ENCODE measurements around the gene FAM167B. TPM values are rescaled to one million over a fixed set of nuclear protein-coding genes. Genes with fewer than 3 reads are reported as not detected.

FAM167B gene
- polyA plus RNA-seq, 1 donor (not counting 4 experiments of a cell fraction or from before 2014, with no cell fraction given), result 0.07 TPM

GRCh38 chr1:32241001-32241763 lies 5.8 kb upstream of the FAM167B start:
- peak overlapping the region; percentile 27 to 77 (median 56) for H3K4me3 ChIP-seq (ENCODE audit: control insufficient read depth in 2 of 3, extremely low read depth in 1 of 3, insufficient read depth in 2 of 3, low read depth in 1 of 3, low read length in 3 of 3)
- no peaks in the 10 kb centered on the region for H3K27me3 ChIP-seq (ENCODE audit: control insufficient read depth, extremely low read depth, insufficient read depth, low read length)
- peak overlapping the region; percentile 14 for H3K27ac ChIP-seq (ENCODE audit: control insufficient read depth, insufficient read depth, low read length)
- no peaks in the 10 kb centered on the region for H4K20me1 ChIP-seq (ENCODE audit: control insufficient read depth, extremely low read depth, insufficient read depth, low read length)
- TF ChIP-seq CTCF (optimal IDR thresholded peaks at IDR 0.05 in 1 of 3, IDR thresholded peaks at IDR 0.05 in 1 of 3, conservative IDR thresholded peaks at IDR 0.05 in 1 of 3; ENCODE audit: extremely low read depth in 1 of 3, insufficient read depth in 2 of 3, low read length in 3 of 3) (peak in 1 of 3 experiments; percentile 12), EZH2 (IDR thresholded peaks at IDR 0.05; ENCODE audit: low read length) (no peak)
- peaks cover 2% of the 10 kb centered on the region for H3K9me1 ChIP-seq (ENCODE audit: control insufficient read depth, extremely low read depth, insufficient read depth, low read length)
- H3K79me2 ChIP-seq (ENCODE audit: control insufficient read depth, insufficient read depth, low read length), result no peaks in the 10 kb centered on the region
- dilution Hi-C loops (cut with MboI; ENCODE audit: extremely low pct_ligation_motif_present, low sequenced_read_pairs), result no loop called here
- no peak for FAIRE-seq
- DNase-seq (ENCODE audit: low read depth, low spot score), result no peak
- H3K9ac ChIP-seq (ENCODE audit: control insufficient read depth, extremely low read depth, insufficient read depth, low read length), result peak overlapping the region; percentile 45
- peak overlapping the region; percentile 92 for H3K4me2 ChIP-seq (ENCODE audit: control insufficient read depth, extremely low read depth, insufficient read depth, low read depth, low read length)
- H3K9me3 ChIP-seq (ENCODE audit: control insufficient read depth, low read depth, low read length), result no peaks in the 10 kb centered on the region
- peak overlapping the region; percentile 85 for H2AFZ ChIP-seq (ENCODE audit: control insufficient read depth, low read length)
- H3K36me3 ChIP-seq (ENCODE audit: control insufficient read depth in 2 of 2, extremely low read depth in 1 of 2, insufficient read depth in 2 of 2, low read length in 2 of 2), result no peaks in the 10 kb centered on the region
- peaks cover 19% of the 10 kb centered on the region for H3K4me1 ChIP-seq (ENCODE audit: control insufficient read depth, extremely low read depth, insufficient read depth, low read length)

GRCh38 chr1:32242341-32242851 lies 4.6 kb upstream of the FAM167B start:
- FAIRE-seq (no peak), DNase-seq (ENCODE audit: low read depth, low spot score) (no peak)
- Histone ChIP-seq H4K20me1 (ENCODE audit: control insufficient read depth, extremely low read depth, insufficient read depth, low read length) (no peaks in the 10 kb centered on the region), H3K4me3 (ENCODE audit: control insufficient read depth in 2 of 3, extremely low read depth in 1 of 3, insufficient read depth in 2 of 3, low read depth in 1 of 3, low read length in 3 of 3) (no peak overlapping the region), H3K4me2 (ENCODE audit: control insufficient read depth, extremely low read depth, insufficient read depth, low read depth, low read length) (no peak overlapping the region), H2AFZ (ENCODE audit: control insufficient read depth, low read length) (no peak overlapping the region), H3K79me2 (ENCODE audit: control insufficient read depth, insufficient read depth, low read length) (no peaks in the 10 kb centered on the region), H3K27me3 (ENCODE audit: control insufficient read depth, extremely low read depth, insufficient read depth, low read length) (no peaks in the 10 kb centered on the region), H3K4me1 (ENCODE audit: control insufficient read depth, extremely low read depth, insufficient read depth, low read length) (peaks cover 12% of the 10 kb centered on the region), H3K9ac (ENCODE audit: control insufficient read depth, extremely low read depth, insufficient read depth, low read length) (no peak overlapping the region), H3K9me1 (ENCODE audit: control insufficient read depth, extremely low read depth, insufficient read depth, low read length) (peaks cover 2% of the 10 kb centered on the region), H3K9me3 (ENCODE audit: control insufficient read depth, low read depth, low read length) (no peaks in the 10 kb centered on the region), H3K27ac (ENCODE audit: control insufficient read depth, insufficient read depth, low read length) (no peak overlapping the region), H3K36me3 (ENCODE audit: control insufficient read depth in 2 of 2, extremely low read depth in 1 of 2, insufficient read depth in 2 of 2, low read length in 2 of 2) (no peaks in the 10 kb centered on the region)
- TF ChIP-seq EZH2 (IDR thresholded peaks at IDR 0.05; ENCODE audit: low read length) (no peak), CTCF (optimal IDR thresholded peaks at IDR 0.05 in 1 of 3, IDR thresholded peaks at IDR 0.05 in 1 of 3, conservative IDR thresholded peaks at IDR 0.05 in 1 of 3; ENCODE audit: extremely low read depth in 1 of 3, insufficient read depth in 2 of 3, low read length in 3 of 3) (no peak)
- dilution Hi-C loops (cut with MboI; ENCODE audit: extremely low pct_ligation_motif_present, low sequenced_read_pairs), result no loop called here
